ENCODE data around the gene TARS3. TPM values are rescaled to one million over a fixed set of nuclear protein-coding genes. Genes with fewer than 3 reads are reported as not detected.
"Not testable (repeated sequence)": the region's sequence is repeated elsewhere in the genome, so short reads cannot be mapped to it uniquely, and the experiment has no call there.

TARS3 gene
- total RNA-seq, 1 donor: 13.8 TPM

GRCh38 chr15:101667881-101668280 is 56.4 kb downstream of the TARS3 start:
- TF ChIP-seq CTCF (IDR thresholded peaks at IDR 0.05; ENCODE audit: insufficient read depth, low read depth, low read length): no peak
- no peak overlapping the region for H3K4me3 ChIP-seq (ENCODE audit: low read depth, low read length)
- DNase-seq (ENCODE audit: low read depth): no peak

- DNase-seq (ENCODE audit: low read depth): peak; percentile 31
- peak; percentile 52 for TF ChIP-seq CTCF (IDR thresholded peaks at IDR 0.05; ENCODE audit: insufficient read depth, low read depth, low read length)
- no peak overlapping the region for H3K4me3 ChIP-seq (ENCODE audit: low read depth, low read length)
These were observed 59.9 kb downstream of the TARS3 start for GRCh38 chr15:101664303-101664913.

GRCh38 chr15:101662203-101662602 is 62.1 kb downstream of the TARS3 start:
- no peak overlapping the region for H3K4me3 ChIP-seq (ENCODE audit: low read depth, low read length)
- no peak for TF ChIP-seq CTCF (IDR thresholded peaks at IDR 0.05; ENCODE audit: insufficient read depth, low read depth, low read length)
- no peak for DNase-seq (ENCODE audit: low read depth)

- no peak for DNase-seq (ENCODE audit: low read depth)
- no peak overlapping the region for H3K4me3 ChIP-seq (ENCODE audit: low read depth, low read length)
- TF ChIP-seq CTCF (IDR thresholded peaks at IDR 0.05; ENCODE audit: insufficient read depth, low read depth, low read length): no peak
These were observed 64.3 kb downstream of the TARS3 start for GRCh38 chr15:101660005-101660404.

- TF ChIP-seq CTCF (IDR thresholded peaks at IDR 0.05; ENCODE audit: insufficient read depth, low read depth, low read length): no peak
- no peak overlapping the region for H3K4me3 ChIP-seq (ENCODE audit: low read depth, low read length)
- no peak for DNase-seq (ENCODE audit: low read depth)
These were observed 66.1 kb downstream of the TARS3 start for GRCh38 chr15:101657968-101658784.

- no peak for DNase-seq (ENCODE audit: low read depth)
- no peak overlapping the region for H3K4me3 ChIP-seq (ENCODE audit: low read depth, low read length)
- no peak for TF ChIP-seq CTCF (IDR thresholded peaks at IDR 0.05; ENCODE audit: insufficient read depth, low read depth, low read length)
These were observed 67.1 kb downstream of the TARS3 start for GRCh38 chr15:101657171-101657570.

GRCh38 chr15:101654624-101655337 is 69.5 kb downstream of the TARS3 start:
- H3K4me3 ChIP-seq (ENCODE audit: low read depth, low read length); DNase-seq (ENCODE audit: low read depth): not testable (repeated sequence)

Data from fibroblast of villous mesenchyme (primary cell).